HG03432 (cell line): ENCODE data around the gene TMEM63A.
A peak's percentile ranks its signal among the peaks of the same experiment; 100 is the strongest.
"Not testable (repeated sequence)": the region's sequence is repeated elsewhere in the genome, so short reads cannot be mapped to it uniquely, and the experiment has no call there.

Experiments used
- ATAC-seq: cut with Tn5 transposase; IDR thresholded peaks from one replicate; pipeline ENCODE4 v1.9.1; 2021; ENCODE audit warnings: mild to moderate bottlenecking, moderate library complexity; ENCODE audit not compliant: unreplicated experiment

TMEM63A gene

DNA sequence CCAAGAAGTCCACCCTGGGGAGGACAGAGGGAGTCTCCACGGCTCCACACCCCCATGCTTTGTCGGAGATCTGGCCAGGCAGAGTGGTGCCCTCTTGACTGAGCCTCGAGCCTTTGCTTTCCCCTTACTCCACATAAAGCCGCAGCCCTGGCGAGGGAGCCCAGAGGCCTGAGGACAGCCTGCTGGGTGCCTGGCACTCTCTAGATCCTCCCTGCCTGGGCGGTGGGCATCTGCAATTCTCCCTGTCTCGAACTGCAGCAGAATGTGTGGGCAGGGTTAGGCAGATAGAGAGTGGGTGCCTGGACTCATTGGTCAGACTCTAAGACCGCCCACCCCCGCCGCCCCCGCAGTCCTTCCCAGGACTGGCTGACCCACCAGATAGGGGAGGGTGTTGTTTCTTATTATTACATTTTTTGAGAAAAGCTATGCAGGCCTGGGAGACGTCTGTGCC lies 58.3 kb downstream of the TMEM63A start:
- ATAC-seq = no peak

DNA sequence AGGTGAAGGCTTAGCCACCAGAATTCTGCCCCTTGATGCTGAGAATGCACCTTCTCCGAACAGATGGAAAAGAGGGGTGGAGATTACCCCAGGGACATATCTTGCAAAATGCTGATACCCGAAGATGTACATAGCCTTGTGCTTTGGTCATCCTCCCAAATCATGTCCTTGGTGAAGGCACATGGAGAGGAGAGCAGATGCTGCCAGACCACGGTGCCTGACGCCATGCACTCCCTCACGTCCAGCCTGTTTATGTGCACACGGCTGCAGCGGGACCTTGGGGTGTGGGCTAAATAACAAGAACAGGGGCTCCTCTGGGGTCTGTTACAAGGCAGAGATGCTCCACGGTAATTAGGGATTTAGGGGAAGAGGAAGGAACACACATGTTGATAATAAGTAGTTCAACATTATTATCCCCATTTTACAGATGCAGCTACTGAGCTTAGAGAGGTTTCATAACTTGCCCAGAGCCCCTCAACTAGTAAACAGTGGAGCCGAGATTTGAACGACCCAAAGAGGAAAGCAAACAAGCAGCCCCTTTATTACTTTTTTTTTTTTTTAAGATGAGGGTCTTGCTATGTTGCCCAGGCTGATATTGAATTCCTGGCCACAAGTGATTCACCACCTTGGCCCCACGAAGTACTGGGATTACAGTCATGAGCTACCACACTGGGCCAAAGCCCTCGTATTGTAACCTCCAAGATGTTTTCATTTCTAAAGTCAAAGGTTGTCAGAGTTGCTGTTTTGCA lies 59.4 kb downstream of the TMEM63A start:
- ATAC-seq = no peak

DNA sequence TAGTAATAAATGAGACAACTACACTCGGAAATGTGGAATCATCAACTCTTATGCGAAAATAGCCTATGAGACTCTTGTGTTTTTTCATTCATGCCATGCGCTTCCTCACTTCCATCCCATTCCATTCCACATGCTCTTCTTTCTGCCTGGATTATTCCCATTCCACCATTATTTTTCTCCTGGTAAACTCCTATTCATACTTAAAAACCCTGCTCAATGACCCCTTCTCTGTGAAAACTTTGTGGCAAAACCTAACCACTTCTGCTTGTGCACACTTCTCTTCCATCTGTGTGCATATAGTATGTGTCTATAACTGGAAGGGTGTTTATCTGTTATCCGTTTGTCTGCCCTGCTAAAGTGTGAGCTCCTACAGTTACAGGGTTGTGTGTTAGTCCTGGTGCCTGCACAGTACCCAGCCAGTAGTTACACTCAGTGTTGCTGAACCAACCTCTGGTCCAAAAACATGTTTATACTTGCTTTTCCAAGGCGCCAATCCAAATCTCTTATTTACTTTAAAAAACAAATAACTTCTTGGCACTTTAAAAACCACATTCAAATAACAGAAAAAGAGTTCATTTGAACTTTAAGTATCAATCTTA lies 61.6 kb downstream of the TMEM63A start:
- no peak for ATAC-seq

DNA sequence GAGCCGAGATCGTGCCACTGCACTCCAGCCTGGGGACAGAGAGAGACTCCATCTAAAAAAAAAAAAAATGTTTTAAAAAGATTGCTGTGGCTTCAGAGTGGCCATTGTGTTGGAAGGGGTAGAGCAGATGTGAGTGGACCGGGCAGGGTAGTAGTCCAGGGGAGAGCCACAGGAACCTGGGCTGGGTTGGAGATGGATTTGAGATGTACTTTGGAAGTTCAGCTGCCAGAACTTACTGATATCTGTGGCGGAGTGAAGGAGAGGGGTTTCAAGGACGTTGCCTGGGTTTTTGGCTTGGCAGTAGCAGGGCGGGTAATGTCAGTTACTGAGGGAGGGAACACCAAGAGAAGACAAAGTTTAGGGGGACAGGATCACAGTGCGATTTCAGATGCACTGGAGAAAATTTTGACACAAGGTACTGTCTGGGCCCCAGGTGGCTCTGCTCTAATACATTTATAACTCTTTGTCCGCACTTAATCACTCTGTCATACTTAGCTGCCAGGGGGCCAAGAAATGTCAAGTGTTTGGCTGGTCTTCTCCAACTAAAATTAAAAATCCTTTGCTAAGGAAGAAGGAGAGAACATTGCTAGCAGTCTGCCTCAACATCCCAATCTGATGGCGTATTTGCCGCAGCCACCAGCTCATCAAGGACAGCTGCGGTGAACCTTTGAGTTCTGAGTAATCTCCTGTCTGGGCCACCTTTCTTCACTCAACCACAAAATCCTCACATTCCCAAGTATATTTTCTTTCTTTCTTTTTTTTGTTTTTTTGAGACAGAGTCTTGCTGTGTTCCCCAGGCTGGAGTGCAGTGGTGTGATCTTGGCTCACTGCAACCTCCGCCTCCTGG lies 62.6 kb downstream of the TMEM63A start:
- no peak for ATAC-seq

DNA sequence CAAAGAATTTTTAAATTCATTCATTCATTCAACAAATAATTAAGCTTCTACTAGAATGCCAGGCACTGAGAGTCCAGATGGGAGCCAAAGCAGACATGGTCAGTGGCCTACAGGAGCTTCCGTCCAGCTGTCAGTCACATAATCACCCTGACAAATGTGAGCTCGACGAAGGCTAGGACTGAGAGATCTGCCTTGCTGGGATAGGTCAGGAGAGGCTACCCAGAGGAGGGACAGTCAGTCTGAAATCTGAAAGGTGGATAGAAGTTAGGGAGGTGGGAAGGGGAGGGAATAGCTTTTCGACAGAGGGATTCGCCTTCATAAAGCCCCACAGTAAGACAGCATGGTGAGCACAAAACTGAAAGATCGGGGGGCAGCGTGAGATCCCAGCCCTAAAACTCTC lies 64.0 kb downstream of the TMEM63A start:
- ATAC-seq = no peak

DNA sequence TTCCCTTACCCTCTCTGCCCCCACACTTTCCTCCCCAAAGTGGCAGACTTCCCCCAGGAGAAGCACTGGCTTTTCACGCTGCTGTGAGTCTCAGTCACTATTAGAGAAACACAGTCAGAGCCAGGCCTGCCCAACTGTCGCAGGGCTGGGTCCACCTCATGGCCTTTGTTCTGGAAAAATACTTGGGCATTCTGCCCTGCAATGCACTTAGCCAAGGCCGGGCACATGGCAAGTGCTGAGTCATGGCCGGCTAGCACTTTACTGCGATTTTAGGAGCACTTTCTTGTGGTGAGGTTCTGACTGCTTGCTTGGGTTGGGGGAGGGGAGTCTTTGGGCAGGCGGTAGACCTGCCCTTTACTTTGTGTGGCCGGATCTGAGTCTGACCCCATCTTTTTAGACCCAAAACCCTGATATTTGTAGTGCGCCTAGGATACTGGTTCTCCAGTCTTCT lies 64.5 kb downstream of the TMEM63A start:
- no peak for ATAC-seq

DNA sequence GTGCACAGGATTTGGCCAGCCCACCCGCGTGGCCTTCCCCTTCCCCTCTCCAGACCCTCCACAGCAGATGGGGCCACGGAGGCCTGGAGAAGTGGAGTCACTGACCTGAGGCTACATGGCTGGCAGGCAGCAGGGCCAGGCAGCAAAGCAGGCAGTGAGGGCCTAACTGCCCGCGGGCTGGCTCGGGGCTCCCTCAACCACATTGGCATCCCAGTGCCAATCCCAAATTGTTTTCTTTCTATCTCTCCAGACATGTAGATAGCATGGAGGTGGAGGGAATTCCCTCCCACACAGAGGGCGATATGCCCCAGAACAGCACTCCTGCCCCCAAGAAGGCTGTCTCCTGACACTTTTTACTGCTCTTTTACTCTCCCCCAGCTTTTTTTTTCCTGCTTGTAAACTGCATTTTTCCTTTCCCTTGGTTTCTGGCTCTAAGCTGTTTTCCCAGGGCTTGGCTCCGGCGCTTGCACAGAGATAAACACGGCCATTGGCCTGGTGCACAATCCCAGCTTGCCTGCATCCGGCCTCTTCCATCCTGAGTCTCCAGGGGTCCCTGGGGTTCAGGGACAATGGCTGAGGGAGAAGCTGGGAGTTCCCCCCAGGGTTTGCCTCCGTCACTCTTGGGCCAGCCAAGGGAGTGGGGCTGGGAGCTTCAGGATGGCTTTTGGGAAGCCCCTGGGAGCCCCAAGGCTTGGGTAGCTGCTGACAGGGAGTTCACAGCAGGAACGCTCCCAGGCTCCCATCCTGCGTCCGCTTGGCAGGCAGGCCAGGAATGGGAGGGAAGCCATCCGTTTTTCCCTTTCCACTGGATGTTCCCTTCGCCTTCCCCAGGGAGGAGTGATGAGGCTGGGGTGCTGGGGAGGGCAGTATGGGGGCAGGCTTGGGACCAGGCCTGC lies 65.3 kb downstream of the TMEM63A start:
- ATAC-seq = no peak

DNA sequence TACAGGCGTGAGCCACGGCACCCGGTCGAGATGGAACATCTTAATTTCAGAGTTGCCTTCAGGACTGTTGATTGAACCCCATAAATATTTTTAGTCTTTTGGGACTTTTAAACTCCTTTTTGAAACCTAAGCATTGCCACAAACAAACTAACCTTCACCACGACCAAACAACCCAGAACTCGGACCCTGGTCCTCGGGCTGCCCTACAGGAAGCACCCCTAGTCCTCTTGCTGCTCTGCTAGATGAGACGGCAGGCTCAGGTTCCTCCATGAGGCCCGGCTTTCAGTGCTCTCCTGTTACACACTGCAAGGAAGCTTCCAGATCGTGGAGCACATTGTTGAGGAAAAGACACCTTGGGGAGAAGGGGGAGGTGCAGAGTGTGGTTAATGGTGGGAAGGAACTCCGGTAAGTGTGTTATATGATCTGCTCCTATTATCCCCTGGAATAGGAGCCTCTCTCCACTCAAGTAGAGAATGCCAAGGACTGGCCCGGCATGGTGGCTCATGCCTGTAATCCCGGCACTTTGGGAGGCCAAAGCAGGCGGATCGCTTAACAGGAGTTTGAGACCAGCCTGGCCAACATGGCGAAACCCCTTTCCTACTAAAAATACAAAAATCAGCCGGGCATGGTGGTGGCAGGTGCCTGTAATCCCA lies 66.5 kb downstream of the TMEM63A start:
- ATAC-seq = no peak

DNA sequence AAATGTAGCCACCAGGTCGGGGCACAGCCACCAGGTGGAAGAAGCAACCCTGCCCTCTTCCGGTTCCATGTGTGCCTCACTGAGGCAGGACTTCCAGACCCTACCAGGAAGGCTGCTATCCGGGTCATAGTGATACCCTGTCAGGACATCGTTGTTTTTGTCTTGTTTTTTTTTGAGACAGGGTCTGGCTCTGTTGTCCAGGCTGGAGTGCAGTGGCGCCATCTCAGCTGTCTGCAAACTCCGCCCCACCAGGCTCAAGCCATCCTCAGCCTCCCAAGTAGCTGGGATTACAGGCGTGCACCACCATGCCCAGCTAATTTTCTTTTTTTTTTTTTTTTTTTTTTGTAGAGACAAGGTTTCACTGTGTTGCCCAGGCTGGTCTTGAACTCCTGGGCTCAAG lies 67.1 kb downstream of the TMEM63A start:
- not testable (repeated sequence) for ATAC-seq

DNA sequence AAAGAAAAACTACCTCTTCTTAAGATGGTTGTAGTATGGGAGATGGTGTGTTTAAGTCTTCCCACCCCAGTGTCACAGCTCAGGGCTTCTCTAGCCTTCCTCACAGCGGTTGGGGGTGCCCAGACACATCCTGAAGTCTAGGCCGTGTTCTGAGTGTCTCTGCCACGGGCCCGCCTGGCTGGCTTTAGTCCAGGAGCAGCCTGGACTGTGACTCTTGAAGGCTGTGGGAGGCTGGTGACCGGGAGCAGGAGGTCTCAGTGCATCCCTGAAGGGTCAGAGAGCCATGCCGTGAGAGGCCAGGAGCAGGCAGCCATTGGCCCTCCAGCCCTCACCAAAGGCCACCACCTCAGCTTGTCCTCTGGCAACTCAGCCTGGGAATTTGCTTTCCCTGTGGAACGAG lies 67.8 kb downstream of the TMEM63A start:
- ATAC-seq = no peak

DNA sequence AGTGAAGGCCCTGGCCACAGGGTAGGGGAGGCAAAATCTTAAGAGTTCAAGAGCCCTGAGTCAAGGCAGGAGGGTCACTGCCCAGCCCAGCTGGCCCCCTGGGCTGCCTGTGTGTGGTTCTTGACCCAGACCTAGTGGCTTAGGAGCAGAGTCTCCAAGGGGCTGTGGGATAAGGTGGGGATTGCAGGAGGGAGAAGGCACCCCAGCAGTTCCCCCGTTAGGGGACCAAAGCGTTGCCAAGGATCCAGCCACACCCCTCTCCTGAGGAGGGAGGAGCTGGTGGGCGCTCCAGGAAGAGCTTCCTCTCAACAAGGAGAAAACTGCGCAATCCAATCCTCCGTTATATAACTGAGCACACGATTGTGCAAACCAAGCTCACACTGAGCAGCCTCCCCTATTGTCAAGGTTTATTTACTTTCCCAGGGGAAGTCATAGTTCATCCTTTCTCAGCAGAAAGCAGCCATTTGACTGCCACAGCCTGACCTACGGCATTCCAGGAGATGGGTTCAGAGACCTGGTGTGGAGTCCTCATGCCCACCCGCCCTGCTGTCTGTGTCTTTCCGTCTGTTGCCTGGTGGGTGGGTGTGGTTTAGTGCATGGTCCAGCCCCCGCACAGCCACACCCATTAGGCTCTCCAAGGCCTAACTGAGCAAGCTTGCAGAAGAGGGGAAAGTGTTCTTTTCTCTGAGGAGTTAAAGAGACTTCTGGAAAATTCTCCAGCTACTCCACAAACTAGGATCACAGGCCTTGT lies 68.8 kb downstream of the TMEM63A start:
- ATAC-seq = no peak

DNA sequence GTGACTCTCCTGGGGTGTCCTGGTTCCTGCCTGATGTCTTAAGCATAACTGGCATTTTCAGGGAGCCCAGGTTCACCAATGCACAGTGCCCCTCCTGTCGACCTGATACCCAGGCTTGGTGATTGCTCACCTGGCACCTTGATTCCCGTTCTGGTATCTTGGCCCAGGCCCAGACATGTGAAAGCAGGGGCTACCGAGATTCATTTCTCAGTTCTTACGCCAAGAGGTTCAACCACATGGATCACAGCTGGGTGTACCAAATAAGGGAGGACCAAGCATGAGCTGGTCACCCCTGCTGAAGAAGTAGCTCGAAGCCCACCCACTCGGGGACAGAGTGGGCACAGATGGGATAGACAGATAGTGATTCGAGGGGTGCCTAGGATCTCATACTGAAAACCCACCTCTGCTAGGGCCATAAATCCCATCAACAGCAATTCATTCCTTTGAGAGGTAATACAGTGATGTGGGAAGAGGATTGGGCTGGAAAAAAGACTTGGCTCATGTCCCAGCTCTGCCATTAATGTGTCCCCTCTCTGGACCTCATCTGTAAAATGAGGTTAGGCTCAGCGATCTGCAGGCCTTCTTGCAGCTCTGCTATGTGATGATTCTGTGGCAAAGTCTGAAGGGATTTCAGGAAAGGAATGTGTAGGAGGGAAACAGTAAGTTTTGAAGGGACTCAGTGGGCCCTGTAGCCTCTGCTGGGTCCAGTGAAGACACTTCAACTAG lies 69.5 kb downstream of the TMEM63A start:
- no peak for ATAC-seq

DNA sequence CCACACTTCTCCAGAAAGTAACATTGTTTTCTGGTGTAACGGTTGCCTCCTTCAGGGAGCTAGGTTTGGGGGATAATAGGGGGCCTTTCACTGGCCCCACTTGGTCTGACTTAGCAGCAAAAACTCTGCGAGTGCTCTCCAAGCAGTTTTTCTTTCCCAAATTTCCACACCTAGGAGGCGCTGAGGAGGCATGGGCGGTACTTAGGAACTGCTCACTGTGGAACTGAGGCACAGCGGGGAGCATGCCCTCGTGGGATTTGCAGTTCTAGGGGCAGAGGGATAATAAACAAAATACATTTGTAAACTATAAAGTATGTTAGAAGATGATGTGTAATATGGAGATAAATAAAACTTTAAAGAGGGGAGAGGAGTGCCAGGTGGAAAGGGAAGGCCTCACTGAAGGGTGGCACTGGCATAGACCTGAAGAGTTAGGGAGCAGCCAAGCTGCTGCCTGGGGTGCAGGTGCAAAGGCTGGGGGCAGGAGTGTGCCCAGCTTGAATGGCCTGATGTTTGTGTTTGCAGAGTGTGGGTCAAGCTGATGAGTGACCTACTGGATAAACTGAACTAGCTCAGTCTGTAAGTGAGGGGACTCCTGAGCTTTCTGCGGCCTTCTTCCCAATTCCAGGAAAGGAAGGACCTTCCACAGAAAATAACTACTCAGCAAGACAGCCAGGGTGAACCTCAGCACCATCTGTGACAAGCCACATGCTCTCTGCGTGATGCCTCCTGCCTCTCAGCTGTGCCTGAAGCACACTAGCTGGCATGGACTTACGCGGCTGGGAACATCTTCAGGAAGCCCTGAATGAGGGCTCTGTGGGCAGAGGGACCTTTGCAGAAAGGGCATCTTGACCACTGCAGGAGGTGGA lies 70.3 kb downstream of the TMEM63A start:
- no peak for ATAC-seq

DNA sequence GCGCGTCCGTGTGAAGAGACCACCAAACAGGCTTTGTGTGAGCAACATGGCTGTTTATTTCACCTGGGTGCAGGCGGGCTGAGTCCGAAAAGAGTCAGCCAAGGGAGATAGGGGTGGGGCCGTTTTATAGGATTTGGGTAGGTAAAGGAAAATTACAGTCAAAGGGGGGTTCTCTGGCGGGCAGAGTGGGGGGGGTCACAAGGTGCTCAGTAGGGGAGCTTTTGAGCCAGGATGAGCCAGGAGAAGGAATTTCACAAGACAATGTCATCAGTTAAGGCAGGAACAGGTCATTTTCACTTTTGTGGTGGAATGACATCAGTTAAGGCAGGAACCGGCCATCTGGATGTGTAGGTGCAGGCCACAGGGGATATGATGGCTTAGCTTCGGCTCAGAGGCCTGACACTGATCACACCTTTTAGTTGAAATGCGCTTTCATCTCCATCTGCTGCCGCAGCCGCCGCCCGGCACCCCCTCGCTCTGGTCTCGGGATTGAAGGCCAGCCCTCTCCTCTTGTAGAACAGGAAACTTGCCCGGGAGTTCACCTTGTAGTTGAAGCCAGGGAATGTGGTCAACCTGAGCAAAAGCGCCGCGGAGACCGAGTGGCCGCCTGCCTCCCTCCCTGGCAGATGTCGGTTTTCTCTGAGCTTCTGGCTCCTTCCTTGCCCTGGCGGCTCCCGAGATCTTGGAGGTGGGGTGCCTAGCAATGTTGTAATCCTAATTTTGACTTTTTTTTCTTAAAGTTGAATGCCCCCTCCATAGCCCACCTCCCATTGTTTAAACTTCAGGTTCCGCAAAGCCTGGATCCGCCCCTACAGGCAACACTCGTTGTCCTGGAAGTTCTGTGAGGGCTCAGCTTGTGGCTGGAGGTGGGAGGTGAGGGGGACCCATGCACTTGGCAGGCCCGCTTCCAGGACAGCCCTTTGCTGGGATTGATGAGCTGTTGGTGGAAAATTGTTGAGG lies 71.3 kb downstream of the TMEM63A start:
- not testable (repeated sequence) for ATAC-seq

DNA sequence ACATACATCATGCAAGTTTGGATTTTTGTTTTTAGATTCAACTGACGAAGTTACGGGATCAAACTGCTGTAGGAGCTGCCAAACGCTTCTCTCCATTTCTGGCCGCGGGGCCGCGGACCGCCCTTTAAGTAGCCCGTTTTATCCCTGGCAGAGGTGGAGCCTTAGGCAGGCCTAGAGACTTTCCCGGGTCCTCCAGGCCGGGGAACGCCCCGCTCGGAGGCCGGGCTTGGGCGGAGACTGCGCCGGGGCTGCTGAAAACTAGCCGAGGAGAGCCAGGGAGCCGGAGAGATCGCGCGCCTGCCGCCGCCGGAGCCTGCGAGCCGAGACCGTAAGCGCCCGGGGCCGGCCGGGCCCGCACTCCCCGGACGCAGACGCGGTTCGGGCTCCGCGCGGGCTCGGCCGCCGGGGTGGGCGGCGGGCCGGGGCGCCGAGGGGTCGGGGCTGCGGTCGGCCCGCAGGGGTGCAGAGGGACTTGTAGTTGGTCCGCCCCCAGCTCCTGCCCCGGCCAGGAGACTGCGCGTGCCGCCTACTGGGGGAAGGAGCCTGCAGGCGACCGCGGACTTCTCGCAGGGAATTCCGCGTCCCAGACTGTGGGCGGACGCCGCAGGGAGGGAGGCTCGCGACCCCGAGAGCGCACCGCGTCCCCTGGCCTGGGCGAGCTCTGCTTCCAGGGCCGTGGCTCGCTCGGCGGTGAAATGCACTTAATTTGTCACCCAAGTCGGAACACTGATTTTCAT lies 72.2 kb downstream of the TMEM63A start, which contains the start of gene EPHX1:
Gene EPHX1, plus strand, starts transcription at position 283 of the 737 bp plus-strand sequence. CDS start 18,606 bp downstream, outside the sequence.
- ATAC-seq = peak; percentile 98

DNA sequence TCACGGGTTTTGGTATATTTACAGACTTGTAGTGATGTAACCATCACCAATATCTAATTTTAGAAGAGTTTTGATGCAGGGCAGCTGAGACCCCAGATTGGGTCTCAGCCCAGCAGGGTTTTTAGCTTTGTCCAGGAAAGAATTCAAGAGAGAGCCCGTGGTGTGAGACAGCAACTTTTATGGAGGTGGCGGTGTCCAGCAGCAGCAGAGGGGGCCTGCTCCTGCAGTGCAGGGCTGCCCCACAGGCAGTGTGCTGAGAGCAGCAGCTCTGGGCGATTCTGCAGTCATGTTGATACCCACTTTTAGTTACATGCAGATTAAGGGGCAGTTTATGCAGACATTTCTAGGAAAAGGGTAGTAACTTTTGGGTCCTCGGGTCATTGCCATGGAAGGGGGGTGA lies 74.0 kb downstream of the TMEM63A start:
- no peak for ATAC-seq
